Skeletal muscle tissue (tissue), 2 donors: ENCODE data around the gene ANKS3. TPM values are rescaled to one million over a fixed set of nuclear protein-coding genes. Genes with fewer than 3 reads are reported as not detected.

Experiments
- small RNA-seq: library from RNA; depleted of rRNA; stranded (forward); fragments of <200 nt; gene quantifications from one replicate; pipeline ENCODE3, GENCODE V24; 2014
- total RNA-seq: library from RNA; depleted of rRNA; stranded (reverse); fragments of >200 nt; gene quantifications from one replicate; pipeline ENCODE4 v1.2.3, GENCODE V29; 2014

The ANKS3 gene
- total RNA-seq, 1 donor from 2014 or later = 15.1 TPM

Small RNA genes lying within 50 kb of the gene (small RNA-seq; reads per million reads assigned to genes)
- not detected for gene MIR6769A
- gene RF00017 = not detected

Other genes starting within 250 kb of the ANKS3 start
- 7.8 TPM for gene CDIP1, start 195.5 kb downstream of the ANKS3 start, total RNA-seq
- gene C16orf96, start 177.9 kb downstream of the ANKS3 start, total RNA-seq = 0.52 TPM
- 1.0 TPM for gene UBALD1, start 119.4 kb downstream of the ANKS3 start, total RNA-seq
- 16.2 TPM for gene MGRN1, start 109.4 kb downstream of the ANKS3 start, total RNA-seq
- 28.2 TPM for gene NUDT16L1, start 40.7 kb downstream of the ANKS3 start, total RNA-seq
- gene DNAAF8, start 266 bp upstream of the ANKS3 start, total RNA-seq = 0.52 TPM
- 6.8 TPM for gene ZNF500, start 32.9 kb upstream of the ANKS3 start, total RNA-seq
- not detected for gene SEPTIN12, start 54.1 kb upstream of the ANKS3 start, total RNA-seq
- not detected for gene SMIM22, start 61.1 kb upstream of the ANKS3 start, total RNA-seq
- gene ROGDI, start 68.4 kb upstream of the ANKS3 start, total RNA-seq = 13.0 TPM
- gene GLYR1, start 113.0 kb upstream of the ANKS3 start, total RNA-seq = 25.1 TPM
- 11.0 TPM for gene UBN1, start 113.2 kb upstream of the ANKS3 start, total RNA-seq
- 1.6 TPM for gene PPL, start 202.9 kb upstream of the ANKS3 start, total RNA-seq
- gene SEC14L5, start 224.1 kb upstream of the ANKS3 start, total RNA-seq = 1.0 TPM